K562 (cell line): Measurements from ENCODE around the gene ARMC8. TPM values are rescaled to one million over a fixed set of nuclear protein-coding genes. Genes with fewer than 3 reads are reported as not detected.

Experiments
- ATAC-seq: fragments of 200-7000 bp; cut with Tn5 transposase; 3 replicates; pipeline ENCODE4 v1.9.1; 2020; ENCODE audit warnings: moderate library complexity
- BruUV-seq: library from RNA; stranded (reverse); fragments of 400-500 nt; replicated peaks from 2 replicates; lab custom pipeline; 2021; lab: Mats Ljungman, UMichigan
- CTCF ChIA-PET: fragments of 300-600 bp; formaldehyde crosslinking; extraction: SDS; loops from one replicate; lab custom pipeline; 2021; ENCODE audit warnings: low intra/inter-chr PET ratio; lab: Yijun Ruan, JAX
- POLR2A ChIA-PET: fragments of 300-600, 350-650 bp; sonication (Branson Sonifier 250); formaldehyde crosslinking; extraction: SDS; loops from one replicate; lab custom pipeline; 2021; ENCODE audit warnings: antibody characterized with exemption, inconsistent platforms; lab: Yijun Ruan, JAX
- DNase-seq, 4 experiments: peaks; one replicate each; pipeline versions ENCODE4 v3.0.0 to v3.0.0-alpha.2; 2011 to 2018; ENCODE audit warnings: low spot score in 3 of 4, mixed read lengths in 3 of 4; ENCODE audit errors: extremely low read depth in 1 of 4
- FAIRE-seq: peaks from 2 replicates; lab custom pipeline; 2011; peaks lifted over from hg19 to GRCh38; lab: Jason Lieb, UNC
- H2AFZ ChIP-seq: 2 replicates; pipeline ENCODE4 v1.6.0; 2011; ENCODE audit warnings: low read depth, low read length, control low read depth, inconsistent platforms
- H3K27ac ChIP-seq: fragments of 200-600 bp; 3 replicates; pipeline ENCODE4 v1.8.0; 2011; ENCODE audit warnings: low read depth, mild to moderate bottlenecking, control low read depth, inconsistent platforms, low read length, moderate library complexity, mixed read lengths; ENCODE audit errors: extremely low read depth
- H3K27me3 ChIP-seq, 2 experiments: fragments of 300-600 bp in 1 of 2; 2 replicates in 1 of 2; 3 replicates in 1 of 2; pipeline versions ENCODE4 v1.6.0 to v1.8.0; 2011; ENCODE audit warnings: inconsistent platforms in 2 of 2, low read length in 2 of 2, mild to moderate bottlenecking in 1 of 2, mixed read lengths in 1 of 2, moderate library complexity in 1 of 2; ENCODE audit not compliant: control insufficient read depth in 2 of 2, insufficient read depth in 2 of 2
- H3K36me3 ChIP-seq: fragments of 300-600 bp; 3 replicates; pipeline ENCODE4 v1.8.0; 2011; ENCODE audit warnings: mild to moderate bottlenecking, low read length, inconsistent platforms; ENCODE audit not compliant: control insufficient read depth, insufficient read depth
- H3K4me1 ChIP-seq, 2 experiments: fragments of 200-600 bp in 1 of 2; replicated peaks in 1 of 2; 2 replicates in 1 of 2; 3 replicates in 1 of 2; pipeline versions ENCODE4 v1.5.1 to v1.8.0; 2011; ENCODE audit warnings: inconsistent platforms in 2 of 2, low read length in 2 of 2, mild to moderate bottlenecking in 1 of 2, mixed read lengths in 1 of 2, moderate library complexity in 1 of 2; ENCODE audit not compliant: control insufficient read depth in 2 of 2, insufficient read depth in 2 of 2
- H3K4me2 ChIP-seq: 2 replicates; pipeline ENCODE4 v1.6.1; 2011; ENCODE audit warnings: low read length, control low read depth, inconsistent platforms, mixed read lengths; ENCODE audit not compliant: insufficient read depth
- H3K4me3 ChIP-seq: fragments of 200-600 bp; sonication (generic), shearing (Covaris generic); 2 replicates; pipeline ENCODE4 v1.5.1; 2016; ENCODE audit warnings: control low read depth, inconsistent platforms
- H3K79me2 ChIP-seq: fragments of 200-600 bp; 3 replicates; pipeline ENCODE4 v1.8.0; 2011; ENCODE audit warnings: low read length, inconsistent platforms; ENCODE audit not compliant: control insufficient read depth, insufficient read depth
- H3K9ac ChIP-seq, 2 experiments: 2 replicates each; pipeline versions ENCODE4 v1.6.0 to v1.6.1; 2011; ENCODE audit warnings: low read depth in 2 of 2, low read length in 2 of 2, control low read depth in 1 of 2, inconsistent platforms in 1 of 2, mild to moderate bottlenecking in 1 of 2, mixed read lengths in 1 of 2; ENCODE audit not compliant: insufficient read depth in 1 of 2
- H3K9me1 ChIP-seq: one replicate; pipeline ENCODE4 v1.6.0; 2011; ENCODE audit warnings: inconsistent platforms, mild to moderate bottlenecking, low read length, moderate library complexity; ENCODE audit not compliant: control insufficient read depth, insufficient read depth
- H3K9me3 ChIP-seq: replicated peaks from 2 replicates; pipeline ENCODE4 v1.5.1; 2011; ENCODE audit warnings: low read depth, low read length, inconsistent platforms; ENCODE audit not compliant: control insufficient read depth, insufficient read depth
- H4K20me1 ChIP-seq: replicated peaks from 2 replicates; pipeline ENCODE4 v1.6.1; 2011; ENCODE audit warnings: low read length, inconsistent platforms, mixed read lengths; ENCODE audit not compliant: control insufficient read depth, insufficient read depth
- E2F5 ChIP-seq: sonication (generic); formaldehyde crosslinking; IDR thresholded peaks from 2 replicates; pipeline ENCODE4 v1.8.0; 2022; ENCODE audit warnings: mild to moderate bottlenecking, missing genetic modification reagents
- GATAD2A ChIP-seq: fragments of 450-650 bp; IDR thresholded peaks from 2 replicates; pipeline ENCODE4 v1.6.1; 2017
- HNRNPK ChIP-seq: fragments of 200-400 bp; formaldehyde crosslinking; IDR thresholded peaks from one replicate; pipeline ENCODE4 v1.6.1; 2018; ENCODE audit warnings: mild to moderate bottlenecking, low read depth, low read length; ENCODE audit not compliant: poor library complexity, severe bottlenecking
- MAFF ChIP-seq: IDR thresholded peaks from 2 replicates; pipeline ENCODE4 v1.6.1; 2012; ENCODE audit warnings: low read length, improper control_type of control experiment
- MCM2 ChIP-seq: fragments of 450-650 bp; IDR thresholded peaks from 2 replicates; pipeline ENCODE4 v1.6.1; 2017; ENCODE audit warnings: low read depth, mild to moderate bottlenecking
- POLR2A ChIP-seq: fragments of 450-650 bp; conservative IDR thresholded peaks from 2 replicates; pipeline ENCODE4 v1.6.1; 2016
- POU5F1 ChIP-seq: fragments of 150-350 bp; IDR thresholded peaks from 2 replicates; pipeline ENCODE4 v1.6.1; 2014; ENCODE audit warnings: borderline replicate concordance, low read length, low read depth, mild to moderate bottlenecking; ENCODE audit not compliant: partially characterized antibody
- RBM17 ChIP-seq: fragments of 200-400 bp; formaldehyde crosslinking; IDR thresholded peaks from 2 replicates; pipeline ENCODE4 v1.6.1; 2017; ENCODE audit warnings: low read depth, mild to moderate bottlenecking, low read length, borderline replicate concordance
- ZFP1 ChIP-seq: fragments of 450-650 bp; formaldehyde crosslinking; IDR thresholded peaks from 2 replicates; pipeline ENCODE4 v1.4.0; 2020; ENCODE audit warnings: mild to moderate bottlenecking, mixed read lengths
- ZNF224 ChIP-seq: sonication (generic); formaldehyde crosslinking; IDR thresholded peaks from 2 replicates; pipeline ENCODE4 v1.8.0; 2022; ENCODE audit warnings: mild to moderate bottlenecking, missing genetic modification reagents
- ZNF24 ChIP-seq: fragments of 450-650 bp; IDR thresholded peaks from 2 replicates; pipeline ENCODE4 v1.6.1; 2016
- ZNF639 ChIP-seq, 2 experiments: fragments of 200-800 bp in 1 of 2; sonication (Bioruptor generic) in 1 of 2; sonication (generic) in 1 of 2; formaldehyde crosslinking in 1 of 2; IDR thresholded peaks in 1 of 2; conservative IDR thresholded peaks in 1 of 2; 2 replicates each; pipeline versions ENCODE4 v1.5.0 to v1.6.1; 2016 to 2020; ENCODE audit warnings: missing compliant biosample characterization in 1 of 2, missing genetic modification characterization in 1 of 2, missing genetic modification reagents in 1 of 2
- ZNF75A ChIP-seq: fragments of 450-650 bp; formaldehyde crosslinking; IDR thresholded peaks from 2 replicates; pipeline ENCODE4 v1.4.0; 2020; ENCODE audit warnings: mild to moderate bottlenecking
- ZSCAN32 ChIP-seq: fragments of 450-650 bp; formaldehyde crosslinking; IDR thresholded peaks from 2 replicates; pipeline ENCODE4 v1.4.0; 2020; ENCODE audit warnings: mild to moderate bottlenecking, moderate library complexity
- WGBS: fragments of 100-300 bp; shearing (Covaris generic); methylation state at CpG from one replicate; pipeline ENCODE4 v1.1.6; 2016; ENCODE audit warnings: low coverage, mixed read lengths; ENCODE audit not compliant: insufficient coverage; ENCODE audit errors: missing lambda C conversion rate; 5-methylcytosine and 5-hydroxymethylcytosine counted together
- in situ Hi-C: fragments of 300-500 bp; cut with MboI; formaldehyde crosslinking; loops from 4 replicates; pipeline ENCODE4 v1.15.0; 2018; ENCODE audit warnings: inconsistent platforms, mixed read lengths
- intact Hi-C: fragments of 100-400 bp; cut with micrococcal nuclease; formaldehyde crosslinking; loops from 2 replicates; pipeline ENCODE4 v1.14.2; 2022
- polyA plus RNA-seq, 8 experiments: library from polyadenylated mRNA; depleted of rRNA in 4 of 8; stranded (reverse) in 5 of 8; unstranded in 3 of 8; fragments of >200 nt; fragmentation: Nextera tagmentation in 2 of 8; fragmentation: Illumina TruSeq in 1 of 8; extraction: Ambion mirVana in 2 of 8; extraction: Trizol in 1 of 8; gene quantifications; 2 replicates each; pipeline versions ENCODE4 v1.2.1 to v1.2.3, GENCODE V29; 2011 to 2014; ENCODE audit warnings: inconsistent platforms in 1 of 8, missing spikeins in 1 of 8
- total RNA-seq, 7 experiments: library from RNA; depleted of rRNA in 6 of 7; stranded (reverse); fragments of >200 nt in 6 of 7; fragmentation: Illumina TruSeq in 2 of 7; extraction: Trizol in 2 of 7; gene quantifications; 2 replicates each; pipeline versions ENCODE4 v1.2.1 to v1.2.3, GENCODE V29; 2011 to 2021; ENCODE audit warnings: low replicate concordance in 1 of 7
- TF ChIP-seq, protein P1 (sequence below): sonication (generic); formaldehyde crosslinking; IDR thresholded peaks from 2 replicates; pipeline ENCODE4 v1.8.1; 2022; ENCODE audit warnings: missing genetic modification reagents
- TF ChIP-seq, protein P2 (sequence below): sonication (generic); formaldehyde crosslinking; IDR thresholded peaks from 2 replicates; pipeline ENCODE4 v1.8.1; 2023; ENCODE audit warnings: mild to moderate bottlenecking, missing genetic modification reagents

ARMC8 gene
- total and polyA plus RNA-seq, 9 of the 15 experiments (the other 6 are each of a cell fraction or from before 2014, with no cell fraction given): 22.4 to 76.1 (median 37.3) TPM

DNA sequence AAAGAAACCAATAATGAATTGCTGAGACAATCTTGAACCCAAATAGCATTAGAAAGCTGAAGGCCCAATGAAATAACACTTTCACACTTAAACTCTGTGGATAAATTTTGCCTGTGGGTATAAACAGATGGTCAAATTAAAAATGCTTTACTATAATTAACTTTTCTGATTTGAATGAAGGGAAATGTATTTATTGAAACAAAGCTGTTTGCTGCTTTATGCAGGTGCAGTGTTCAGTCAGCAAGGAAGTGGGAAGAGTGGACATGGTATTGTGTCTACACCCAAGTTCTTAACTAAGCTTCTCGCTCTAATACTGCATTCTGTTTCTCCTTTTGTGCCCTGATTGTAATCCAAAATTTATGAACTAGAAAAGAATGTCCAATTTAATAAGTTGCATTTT is 110.8 kb downstream of the ARMC8 start (continued):
- TF ChIP-seq, protein P1, sequence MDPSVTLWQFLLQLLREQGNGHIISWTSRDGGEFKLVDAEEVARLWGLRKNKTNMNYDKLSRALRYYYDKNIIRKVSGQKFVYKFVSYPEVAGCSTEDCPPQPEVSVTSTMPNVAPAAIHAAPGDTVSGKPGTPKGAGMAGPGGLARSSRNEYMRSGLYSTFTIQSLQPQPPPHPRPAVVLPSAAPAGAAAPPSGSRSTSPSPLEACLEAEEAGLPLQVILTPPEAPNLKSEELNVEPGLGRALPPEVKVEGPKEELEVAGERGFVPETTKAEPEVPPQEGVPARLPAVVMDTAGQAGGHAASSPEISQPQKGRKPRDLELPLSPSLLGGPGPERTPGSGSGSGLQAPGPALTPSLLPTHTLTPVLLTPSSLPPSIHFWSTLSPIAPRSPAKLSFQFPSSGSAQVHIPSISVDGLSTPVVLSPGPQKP: no peak
- TF ChIP-seq ZNF24: no peak
- TF ChIP-seq, all 486 proteins: peak for 0

DNA sequence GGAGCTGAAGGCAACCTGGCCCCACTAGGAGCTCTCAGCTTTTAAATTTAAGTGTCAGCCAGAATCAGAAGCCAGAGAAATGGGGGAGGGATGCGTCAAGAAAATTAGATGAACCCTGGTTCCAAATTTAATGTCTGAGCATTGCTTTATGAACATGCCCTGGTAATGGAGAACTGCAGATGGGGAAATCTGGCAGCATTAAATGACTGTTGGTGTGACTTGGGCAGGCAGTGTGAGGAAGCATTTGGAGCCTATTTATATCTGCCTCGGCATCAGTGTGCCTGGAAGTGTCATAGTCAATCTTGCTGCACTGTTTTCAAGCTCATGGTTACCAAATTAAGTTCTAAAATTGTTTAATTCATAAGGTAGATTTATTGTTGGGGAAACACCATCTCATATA is 113.5 kb downstream of the ARMC8 start:
- Histone ChIP-seq H4K20me1 (no peaks in the 10 kb centered on the region), H2AFZ (no peak overlapping the region), H3K9me1 (no peaks in the 10 kb centered on the region), H3K27me3 (no peaks in the 10 kb centered on the region), H3K79me2 (no peaks in the 10 kb centered on the region), H3K9me3 (no peaks in the 10 kb centered on the region), H3K4me2 (no peak overlapping the region), H3K36me3 (peaks cover 16% of the 10 kb centered on the region; the same call in 1 of the 3 replicates), H3K4me1 (no peaks in the 10 kb centered on the region), H3K9ac (no peak overlapping the region), H3K27ac (no peak overlapping the region), H3K4me3 (no peak overlapping the region)
- intact Hi-C loops: no loop called here
- TF ChIP-seq ZNF224 (CRISPR knock-in tag) (no peak), E2F5 (no peak), ZNF639 (CRISPR knock-in tag; conservative IDR thresholded peaks at IDR 0.05 in 1 of 2, IDR thresholded peaks at IDR 0.05 in 1 of 2) (no peak), MAFF (no peak), HNRNPK (no peak), GATAD2A (no peak), RBM17 (no peak), POLR2A (no peak), ZSCAN32 (CRISPR knock-in tag) (no peak), ZNF75A (CRISPR knock-in tag) (no peak), POU5F1 (no peak), MCM2 (no peak), ZFP1 (CRISPR knock-in tag) (no peak)
- TF ChIP-seq, protein P2, sequence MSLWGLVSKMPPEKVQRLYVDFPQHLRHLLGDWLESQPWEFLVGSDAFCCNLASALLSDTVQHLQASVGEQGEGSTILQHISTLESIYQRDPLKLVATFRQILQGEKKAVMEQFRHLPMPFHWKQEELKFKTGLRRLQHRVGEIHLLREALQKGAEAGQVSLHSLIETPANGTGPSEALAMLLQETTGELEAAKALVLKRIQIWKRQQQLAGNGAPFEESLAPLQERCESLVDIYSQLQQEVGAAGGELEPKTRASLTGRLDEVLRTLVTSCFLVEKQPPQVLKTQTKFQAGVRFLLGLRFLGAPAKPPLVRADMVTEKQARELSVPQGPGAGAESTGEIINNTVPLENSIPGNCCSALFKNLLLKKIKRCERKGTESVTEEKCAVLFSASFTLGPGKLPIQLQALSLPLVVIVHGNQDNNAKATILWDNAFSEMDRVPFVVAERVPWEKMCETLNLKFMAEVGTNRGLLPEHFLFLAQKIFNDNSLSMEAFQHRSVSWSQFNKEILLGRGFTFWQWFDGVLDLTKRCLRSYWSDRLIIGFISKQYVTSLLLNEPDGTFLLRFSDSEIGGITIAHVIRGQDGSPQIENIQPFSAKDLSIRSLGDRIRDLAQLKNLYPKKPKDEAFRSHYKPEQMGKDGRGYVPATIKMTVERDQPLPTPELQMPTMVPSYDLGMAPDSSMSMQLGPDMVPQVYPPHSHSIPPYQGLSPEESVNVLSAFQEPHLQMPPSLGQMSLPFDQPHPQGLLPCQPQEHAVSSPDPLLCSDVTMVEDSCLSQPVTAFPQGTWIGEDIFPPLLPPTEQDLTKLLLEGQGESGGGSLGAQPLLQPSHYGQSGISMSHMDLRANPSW (CRISPR knock-in tag): no peak
- CTCF ChIA-PET: no interaction called here
- WGBS: 20% methylated on average over 1 of the region's 2 CpGs
- ATAC-seq (no peak), DNase-seq (no peak), FAIRE-seq (no peak)
- no TSS peak for BruUV-seq
- POLR2A ChIA-PET: no interaction called here
- in situ Hi-C loops: no loop called here
